Epithelial cell of esophagus (primary cell): ENCODE results near the gene ABHD15.
A peak's percentile ranks its signal among the peaks of the same experiment; 100 is the strongest.

Source experiments
- DNase-seq: peaks from one replicate; pipeline ENCODE4 v3.0.0; 2010; ENCODE audit warnings: low read depth
- H3K4me3 ChIP-seq: 2 replicates; pipeline ENCODE4 v1.5.1; 2011; ENCODE audit warnings: mild to moderate bottlenecking, low read length, control low read depth
- TF ChIP-seq, protein P1 (sequence below): IDR thresholded peaks from 2 replicates; pipeline ENCODE4 v1.5.1; 2011; ENCODE audit warnings: low read depth, mild to moderate bottlenecking, low read length, control low read depth, inconsistent platforms; ENCODE audit not compliant: insufficient read depth; ENCODE audit errors: missing control alignments

The ABHD15 gene

DNA sequence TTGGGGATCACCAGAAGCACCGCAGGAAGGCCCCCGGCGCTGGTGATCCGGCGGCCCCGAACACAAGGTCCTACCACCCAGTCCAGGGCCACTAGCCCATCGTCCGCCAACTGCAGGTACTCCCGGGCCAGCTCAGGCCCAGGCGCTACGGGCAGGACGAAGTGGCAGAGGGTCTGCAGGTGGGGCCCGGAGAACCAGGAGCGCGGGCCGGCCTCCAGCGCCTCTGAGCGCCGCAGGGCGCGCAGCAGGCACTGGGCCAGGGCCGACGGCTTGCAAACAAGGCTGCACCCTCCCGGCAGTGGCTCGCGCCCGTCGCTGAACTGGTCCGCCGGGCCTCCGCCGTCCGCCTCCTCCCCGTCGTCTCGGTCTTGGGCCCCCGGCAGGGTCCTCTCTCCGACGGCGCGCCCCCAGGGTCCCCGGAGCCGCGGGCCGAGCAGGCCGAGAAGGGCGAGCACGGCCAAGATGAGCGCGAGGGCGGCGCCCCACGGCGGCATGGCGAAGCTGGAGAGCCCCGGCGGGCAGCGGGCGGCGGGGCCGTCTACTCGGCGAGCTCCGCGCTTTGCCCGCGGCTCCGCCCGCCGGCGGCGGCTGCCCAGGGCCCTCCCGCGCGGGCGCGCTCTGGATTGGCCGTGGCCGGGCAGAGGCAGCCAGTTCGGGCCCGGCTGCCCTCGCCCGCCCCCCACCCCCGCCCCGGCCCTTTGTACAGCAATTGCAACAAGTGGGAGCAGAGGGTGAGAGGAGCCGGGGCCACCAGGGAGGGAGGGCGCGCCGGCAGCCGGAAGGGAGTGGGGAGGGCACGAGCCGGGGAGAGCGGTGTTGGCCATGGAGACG is at the start of gene ABHD15:
Gene ABHD15, minus strand, starts transcription at position 565 of the 831 bp plus-strand sequence. Its CDS starts 71 bp downstream, at position 494.
- H3K4me3 ChIP-seq: peak within 1 kb of the TSS; percentile 68
- TF ChIP-seq, protein P1, sequence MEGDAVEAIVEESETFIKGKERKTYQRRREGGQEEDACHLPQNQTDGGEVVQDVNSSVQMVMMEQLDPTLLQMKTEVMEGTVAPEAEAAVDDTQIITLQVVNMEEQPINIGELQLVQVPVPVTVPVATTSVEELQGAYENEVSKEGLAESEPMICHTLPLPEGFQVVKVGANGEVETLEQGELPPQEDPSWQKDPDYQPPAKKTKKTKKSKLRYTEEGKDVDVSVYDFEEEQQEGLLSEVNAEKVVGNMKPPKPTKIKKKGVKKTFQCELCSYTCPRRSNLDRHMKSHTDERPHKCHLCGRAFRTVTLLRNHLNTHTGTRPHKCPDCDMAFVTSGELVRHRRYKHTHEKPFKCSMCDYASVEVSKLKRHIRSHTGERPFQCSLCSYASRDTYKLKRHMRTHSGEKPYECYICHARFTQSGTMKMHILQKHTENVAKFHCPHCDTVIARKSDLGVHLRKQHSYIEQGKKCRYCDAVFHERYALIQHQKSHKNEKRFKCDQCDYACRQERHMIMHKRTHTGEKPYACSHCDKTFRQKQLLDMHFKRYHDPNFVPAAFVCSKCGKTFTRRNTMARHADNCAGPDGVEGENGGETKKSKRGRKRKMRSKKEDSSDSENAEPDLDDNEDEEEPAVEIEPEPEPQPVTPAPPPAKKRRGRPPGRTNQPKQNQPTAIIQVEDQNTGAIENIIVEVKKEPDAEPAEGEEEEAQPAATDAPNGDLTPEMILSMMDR: no peak
- peak; percentile 69 for DNase-seq

GRCh38 chr17:29615492-29616299 is 48.9 kb upstream of the ABHD15 start:
- TF ChIP-seq, protein P1: no peak

DNA sequence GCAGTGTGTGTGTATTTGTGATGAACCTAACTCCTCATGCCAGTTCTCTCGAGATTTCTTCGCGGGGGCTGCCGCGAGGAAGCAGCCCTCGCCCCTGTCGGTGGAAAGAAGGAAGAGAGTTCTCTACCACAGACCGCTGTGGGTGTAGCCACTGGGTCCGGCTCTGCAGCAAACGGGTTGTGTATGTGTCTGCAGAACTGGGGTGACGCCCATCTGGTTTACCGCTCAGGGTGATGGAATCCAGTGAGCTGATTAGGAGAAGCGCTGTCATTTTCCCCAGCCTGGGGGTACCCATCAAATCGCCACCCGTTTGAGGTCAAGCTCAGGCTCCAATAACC is 48.2 kb upstream of the ABHD15 start:
- DNase-seq: peak; percentile 50
- TF ChIP-seq, protein P1: no peak
- H3K4me3 ChIP-seq: peak overlapping the region; percentile 30

More at GRCh38 chr17:29615492-29616299, 48.9 kb upstream of the ABHD15 start:
- peak; percentile 90 for DNase-seq
- peak overlapping the region; percentile 30 for H3K4me3 ChIP-seq

- no peak overlapping the region for H3K4me3 ChIP-seq
- DNase-seq: no peak
- TF ChIP-seq, protein P1: no peak
Measured at GRCh38 chr17:29614349-29615047, 47.7 kb upstream of the ABHD15 start.

- DNase-seq: no peak
- H3K4me3 ChIP-seq: no peak overlapping the region
- TF ChIP-seq, protein P1: no peak
Measured at GRCh38 chr17:29613856-29614255, 47.0 kb upstream of the ABHD15 start.

DNA sequence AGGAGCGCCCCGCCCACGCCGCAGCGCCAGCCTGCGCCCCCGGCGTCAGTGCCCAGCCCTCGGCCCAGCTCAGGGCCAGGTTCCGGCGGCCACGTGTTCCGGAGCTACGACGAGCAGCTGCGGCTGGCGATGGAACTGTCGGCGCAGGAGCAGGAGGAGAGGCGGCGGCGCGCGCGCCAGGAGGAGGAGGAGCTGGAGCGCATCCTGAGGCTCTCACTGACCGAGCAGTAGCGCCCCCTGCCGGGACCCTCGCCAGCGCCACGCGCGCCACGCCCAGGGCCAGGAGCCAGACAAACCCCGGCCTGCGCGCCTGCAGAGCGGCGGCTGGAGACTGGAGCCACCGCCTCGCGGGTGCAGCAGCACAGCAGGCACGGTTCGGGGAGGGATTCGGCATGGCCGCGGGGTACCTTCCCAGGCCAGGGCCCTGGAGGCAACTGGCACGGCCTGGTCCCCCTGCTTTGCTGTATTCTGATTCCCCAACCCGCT is 46.6 kb upstream of the ABHD15 start:
- peak overlapping the region; percentile 13 for H3K4me3 ChIP-seq
- TF ChIP-seq, protein P1: peak; percentile 57
- DNase-seq: peak; percentile 92
